ENCODE results near the gene MYCBPAP.

The MYCBPAP gene

GRCh38 chr17:50507871-50508572 is at the start of gene MYCBPAP:
TSS of gene MYCBPAP (plus strand) at chr17:50508439. CDS start at chr17:50508675, 236 bp downstream.
- no peak for TF ChIP-seq CTCF (IDR thresholded peaks at IDR 0.05; ENCODE audit: low read length, missing control alignments)
- H3K4me3 ChIP-seq (replicated peaks; ENCODE audit: low read depth, low read length) = peak within 1 kb of the TSS; percentile 54
- peak; percentile 72 for DNase-seq (ENCODE audit: low read depth)

GRCh38 chr17:50458701-50459676 is 49.2 kb upstream of the MYCBPAP start:
- peak; percentile 23 for DNase-seq (ENCODE audit: low read depth)
- H3K4me3 ChIP-seq (replicated peaks; ENCODE audit: low read depth, low read length) = no peak overlapping the region
- no peak for TF ChIP-seq CTCF (IDR thresholded peaks at IDR 0.05; ENCODE audit: low read length, missing control alignments)

GRCh38 chr17:50459756-50460155 is 48.5 kb upstream of the MYCBPAP start:
- TF ChIP-seq CTCF (IDR thresholded peaks at IDR 0.05; ENCODE audit: low read length, missing control alignments) = no peak
- no peak for DNase-seq (ENCODE audit: low read depth)
- no peak overlapping the region for H3K4me3 ChIP-seq (replicated peaks; ENCODE audit: low read depth, low read length)

- no peak overlapping the region for H3K4me3 ChIP-seq (replicated peaks; ENCODE audit: low read depth, low read length)
- no peak for TF ChIP-seq CTCF (IDR thresholded peaks at IDR 0.05; ENCODE audit: low read length, missing control alignments)
- no peak for DNase-seq (ENCODE audit: low read depth)
Measured at GRCh38 chr17:50460831-50461526, 47.3 kb upstream of the MYCBPAP start.

- DNase-seq (ENCODE audit: low read depth) = no peak
- no peak overlapping the region for H3K4me3 ChIP-seq (replicated peaks; ENCODE audit: low read depth, low read length)
- TF ChIP-seq CTCF (IDR thresholded peaks at IDR 0.05; ENCODE audit: low read length, missing control alignments) = no peak
Measured at GRCh38 chr17:50461550-50462132, 46.6 kb upstream of the MYCBPAP start.

GRCh38 chr17:50462446-50462845 is 45.8 kb upstream of the MYCBPAP start:
- no peak for DNase-seq (ENCODE audit: low read depth)
- no peak for TF ChIP-seq CTCF (IDR thresholded peaks at IDR 0.05; ENCODE audit: low read length, missing control alignments)
- H3K4me3 ChIP-seq (replicated peaks; ENCODE audit: low read depth, low read length) = no peak overlapping the region
